ENCODE measurements around the gene PLSCR4. TPM values are rescaled to one million over a fixed set of nuclear protein-coding genes. Genes with fewer than 3 reads are reported as not detected.

PLSCR4 gene
- total RNA-seq, 4 donors from 2014 or later = 22.8 to 27.5 (median 25.7) TPM

DNA sequence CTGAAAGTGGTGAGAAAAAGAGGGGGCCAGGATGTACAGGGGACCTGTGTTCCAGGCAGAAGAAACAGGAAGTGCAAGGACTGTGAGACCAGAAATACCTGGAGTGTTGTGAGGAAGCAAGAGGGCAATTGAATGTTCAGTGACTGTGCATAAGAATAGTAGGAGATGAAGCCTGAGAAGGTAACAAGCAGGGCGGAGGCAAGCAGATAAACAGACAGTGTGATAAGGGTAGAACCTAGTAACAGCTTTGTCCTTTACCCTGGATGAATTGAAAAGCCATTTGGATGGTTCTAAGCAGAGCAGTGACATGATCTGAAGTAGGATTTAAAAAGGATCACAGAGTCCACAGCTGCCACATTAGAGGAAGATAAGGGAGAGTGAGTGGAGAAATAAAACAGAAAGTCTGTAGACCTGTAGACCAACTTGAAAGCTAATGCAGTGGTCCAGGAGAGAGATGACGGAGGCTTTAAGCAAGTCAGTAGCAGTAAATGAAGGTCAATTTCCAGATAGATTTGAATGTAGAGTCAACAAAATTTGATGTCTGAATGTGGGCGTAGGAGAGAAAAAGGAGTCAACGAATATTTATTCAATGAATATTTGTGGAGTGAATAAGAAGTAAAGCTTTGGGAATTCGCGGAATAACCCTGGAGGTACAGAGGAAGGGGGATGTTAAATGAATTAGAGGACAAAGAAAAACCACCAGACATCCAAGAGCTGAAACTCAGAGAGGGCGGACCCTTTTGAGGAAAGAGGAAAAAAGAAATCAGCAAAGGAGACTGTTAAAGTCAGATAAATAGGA is 85.7 kb downstream of the PLSCR4 start:
- no peaks in the 10 kb centered on the region for H3K9me3 ChIP-seq
- DNase-seq = peak in 1 of 3 donors; percentile 55

DNA sequence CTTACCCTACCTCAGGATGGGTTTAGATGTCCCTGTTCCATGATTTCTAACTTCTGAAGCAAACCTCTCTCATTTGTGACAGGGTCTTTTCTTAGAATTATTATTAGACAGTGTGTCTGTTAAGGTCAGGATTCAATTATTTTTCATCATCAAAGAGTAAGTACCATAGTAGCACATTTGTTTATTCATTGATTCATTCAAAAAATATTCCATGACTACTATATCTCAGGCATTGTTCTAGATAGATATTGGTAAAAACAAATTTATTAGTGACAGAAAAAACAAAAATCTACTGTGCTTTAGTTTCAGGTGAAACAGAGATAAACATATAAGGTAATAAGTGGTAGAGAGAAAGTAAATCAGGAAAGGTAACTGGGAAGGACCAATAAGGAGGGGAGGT is 86.4 kb downstream of the PLSCR4 start:
- no peaks in the 10 kb centered on the region for H3K27me3 ChIP-seq
- H3K4me1 ChIP-seq = peaks cover 0 to 6% (median 0%) of the 10 kb centered on the region in 4 donors
- no peak for DNase-seq
- TF ChIP-seq, protein P1, sequence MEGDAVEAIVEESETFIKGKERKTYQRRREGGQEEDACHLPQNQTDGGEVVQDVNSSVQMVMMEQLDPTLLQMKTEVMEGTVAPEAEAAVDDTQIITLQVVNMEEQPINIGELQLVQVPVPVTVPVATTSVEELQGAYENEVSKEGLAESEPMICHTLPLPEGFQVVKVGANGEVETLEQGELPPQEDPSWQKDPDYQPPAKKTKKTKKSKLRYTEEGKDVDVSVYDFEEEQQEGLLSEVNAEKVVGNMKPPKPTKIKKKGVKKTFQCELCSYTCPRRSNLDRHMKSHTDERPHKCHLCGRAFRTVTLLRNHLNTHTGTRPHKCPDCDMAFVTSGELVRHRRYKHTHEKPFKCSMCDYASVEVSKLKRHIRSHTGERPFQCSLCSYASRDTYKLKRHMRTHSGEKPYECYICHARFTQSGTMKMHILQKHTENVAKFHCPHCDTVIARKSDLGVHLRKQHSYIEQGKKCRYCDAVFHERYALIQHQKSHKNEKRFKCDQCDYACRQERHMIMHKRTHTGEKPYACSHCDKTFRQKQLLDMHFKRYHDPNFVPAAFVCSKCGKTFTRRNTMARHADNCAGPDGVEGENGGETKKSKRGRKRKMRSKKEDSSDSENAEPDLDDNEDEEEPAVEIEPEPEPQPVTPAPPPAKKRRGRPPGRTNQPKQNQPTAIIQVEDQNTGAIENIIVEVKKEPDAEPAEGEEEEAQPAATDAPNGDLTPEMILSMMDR (IDR thresholded peaks at IDR 0.05) = no peak
- no peak for TF ChIP-seq POLR2A (IDR thresholded peaks at IDR 0.05)
- no peaks in the 10 kb centered on the region for H3K9me3 ChIP-seq
- no peak overlapping the region for H3K4me3 ChIP-seq
- peak overlapping the region in 1 of 4 donors; percentile 12 for H3K27ac ChIP-seq
- no peaks in the 10 kb centered on the region for H3K36me3 ChIP-seq

More for the DNA sequence above, 85.7 kb downstream of the PLSCR4 start:
- Histone ChIP-seq H3K4me3 (no peak overlapping the region), H3K36me3 (no peaks in the 10 kb centered on the region), H3K4me1 (peaks cover 0 to 6% (median 0%) of the 10 kb centered on the region in 4 donors), H3K27ac (peak overlapping the region in 1 of 4 donors; percentile 12), H3K27me3 (no peaks in the 10 kb centered on the region)
- TF ChIP-seq, protein P1 (IDR thresholded peaks at IDR 0.05) = no peak
- no peak for TF ChIP-seq POLR2A (IDR thresholded peaks at IDR 0.05)

DNA sequence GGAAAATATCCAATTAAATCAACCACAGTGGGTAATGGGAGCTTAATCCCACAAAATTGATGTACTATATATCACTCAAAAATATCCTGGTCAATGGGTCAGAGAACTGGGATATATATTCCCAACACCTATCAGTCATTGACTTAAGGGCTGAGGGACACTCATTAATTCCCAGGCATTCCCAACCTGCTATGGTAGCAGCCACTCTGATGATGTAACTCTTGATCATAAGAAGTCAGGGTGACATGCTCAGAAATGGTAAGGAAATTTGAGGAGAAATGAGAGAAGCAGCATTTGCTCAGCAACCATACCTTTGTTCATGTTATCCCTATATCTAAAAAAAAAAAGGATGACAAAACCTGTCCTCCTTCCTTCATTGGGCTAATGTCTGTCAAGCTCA is 86.8 kb downstream of the PLSCR4 start:
- DNase-seq = no peak
- Histone ChIP-seq H3K9me3 (no peaks in the 10 kb centered on the region), H3K27me3 (no peaks in the 10 kb centered on the region), H3K36me3 (no peaks in the 10 kb centered on the region), H3K27ac (no peak overlapping the region), H3K4me3 (no peak overlapping the region), H3K4me1 (peaks cover 0 to 6% (median 0%) of the 10 kb centered on the region in 4 donors)
- TF ChIP-seq, protein P1 (IDR thresholded peaks at IDR 0.05) = no peak
- no peak for TF ChIP-seq POLR2A (IDR thresholded peaks at IDR 0.05)

DNA sequence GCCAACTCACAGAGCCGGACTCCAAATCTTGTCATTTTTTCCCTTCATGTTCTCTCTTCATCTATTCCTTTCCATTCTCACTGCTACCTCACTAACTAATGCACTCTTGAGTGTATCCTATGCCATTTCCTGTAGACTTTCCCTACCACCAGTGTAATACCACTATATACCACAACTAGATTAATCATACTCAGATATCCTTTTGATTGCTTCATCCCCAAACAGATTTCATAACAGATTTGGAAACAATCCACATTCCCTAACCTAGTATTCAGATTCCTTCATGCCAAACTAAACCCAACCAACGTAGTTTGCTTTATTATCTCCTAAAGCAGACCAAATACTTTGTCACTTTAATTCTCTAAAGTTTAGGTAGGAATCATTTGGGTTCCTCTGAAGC is 87.3 kb downstream of the PLSCR4 start:
- Histone ChIP-seq H3K27ac (no peak overlapping the region), H3K36me3 (no peaks in the 10 kb centered on the region), H3K27me3 (no peaks in the 10 kb centered on the region), H3K9me3 (no peaks in the 10 kb centered on the region), H3K4me1 (peaks cover 0 to 6% (median 1%) of the 10 kb centered on the region in 4 donors), H3K4me3 (no peak overlapping the region)
- no peak for TF ChIP-seq POLR2A (IDR thresholded peaks at IDR 0.05)
- TF ChIP-seq, protein P1 (IDR thresholded peaks at IDR 0.05) = peak in 4 of 6 experiments; percentile 8 to 71 (median 42)
- DNase-seq = no peak

DNA sequence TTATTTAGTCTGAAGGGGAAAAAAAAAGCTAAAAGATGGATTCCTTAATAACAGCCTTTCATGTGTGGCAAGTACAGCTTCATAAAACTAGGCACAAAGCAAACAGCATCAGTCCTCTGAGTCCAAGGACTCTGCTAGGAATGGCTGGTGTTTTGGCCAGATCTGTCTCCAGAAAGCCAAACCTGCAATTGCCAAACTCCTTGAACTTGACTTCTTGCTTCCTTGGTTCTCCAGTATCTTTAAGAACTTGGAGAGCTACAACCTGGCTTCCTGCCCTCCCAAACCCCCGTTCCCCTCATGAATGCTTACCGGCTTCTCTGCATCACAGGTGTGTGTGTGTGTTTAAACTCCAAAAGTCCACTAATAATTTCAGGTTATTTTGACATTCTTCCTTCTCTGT is 88.3 kb downstream of the PLSCR4 start:
- H3K9me3 ChIP-seq = no peaks in the 10 kb centered on the region
- H3K4me3 ChIP-seq = no peak overlapping the region
- H3K27ac ChIP-seq = peak overlapping the region in 1 of 4 donors; percentile 97
- H3K27me3 ChIP-seq = no peaks in the 10 kb centered on the region
- DNase-seq = no peak
- peaks cover 0 to 12% (median 3%) of the 10 kb centered on the region in 4 donors for H3K4me1 ChIP-seq
- H3K36me3 ChIP-seq = no peaks in the 10 kb centered on the region
- no peak for TF ChIP-seq POLR2A (IDR thresholded peaks at IDR 0.05)
- TF ChIP-seq, protein P1 (IDR thresholded peaks at IDR 0.05) = no peak
